Hindlimb muscle (tissue), 1 donor: ENCODE data around the gene AFDN. TPM values are rescaled to one million over a fixed set of nuclear protein-coding genes. Genes with fewer than 3 reads are reported as not detected.

Source experiments
- DNase-seq: peaks from one replicate; pipeline ENCODE4 v3.0.0-alpha.2; 2013
- polyA plus RNA-seq: library from polyadenylated mRNA; unstranded; fragments of 120-200 nt; gene quantifications from one replicate; pipeline ENCODE4 v1.2.1, GENCODE V29; 2013; ENCODE audit not compliant: insufficient read length

AFDN gene
- polyA plus RNA-seq, 1 donor: 49.3 TPM

DNA sequence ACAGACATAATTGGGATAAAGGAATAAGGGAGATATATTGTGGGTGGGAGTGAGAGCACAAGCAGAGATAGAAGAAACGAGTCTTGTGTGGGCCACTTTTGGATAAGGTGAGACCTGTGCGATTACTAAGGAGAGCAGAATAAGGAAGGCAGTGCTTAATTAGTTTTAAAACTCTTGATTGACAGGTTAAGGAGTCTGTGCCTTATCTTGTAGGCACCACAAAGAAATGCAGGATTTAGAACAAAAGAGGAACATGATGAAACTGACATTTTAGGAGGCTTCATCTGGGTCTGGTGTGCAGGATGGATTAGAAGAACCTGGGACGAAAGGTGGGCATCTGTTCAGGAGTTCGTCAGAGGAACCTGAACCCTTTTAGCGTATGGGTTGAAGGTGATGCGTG, 100.5 kb downstream of the AFDN start:
- no peak for DNase-seq

DNA sequence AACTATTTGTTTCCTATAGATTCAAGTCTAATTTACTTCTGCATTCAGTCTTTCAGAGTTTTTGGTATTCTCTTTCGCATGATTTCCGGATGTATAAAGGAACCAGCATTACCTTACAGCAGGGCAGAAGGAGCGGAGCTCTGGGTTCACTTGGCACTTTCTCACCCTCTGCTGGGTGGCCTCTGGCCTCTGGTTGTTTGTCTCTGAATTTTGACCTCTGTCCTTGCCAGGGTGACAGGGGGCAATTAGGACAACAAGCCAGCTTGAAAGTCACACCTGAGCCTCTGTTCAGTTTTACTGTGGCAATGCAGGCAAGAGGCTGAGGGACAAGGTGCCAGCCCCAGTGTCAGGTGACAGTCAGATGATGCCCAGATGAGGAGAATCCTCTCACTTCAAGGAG, 101.4 kb downstream of the AFDN start:
- DNase-seq: no peak

DNA sequence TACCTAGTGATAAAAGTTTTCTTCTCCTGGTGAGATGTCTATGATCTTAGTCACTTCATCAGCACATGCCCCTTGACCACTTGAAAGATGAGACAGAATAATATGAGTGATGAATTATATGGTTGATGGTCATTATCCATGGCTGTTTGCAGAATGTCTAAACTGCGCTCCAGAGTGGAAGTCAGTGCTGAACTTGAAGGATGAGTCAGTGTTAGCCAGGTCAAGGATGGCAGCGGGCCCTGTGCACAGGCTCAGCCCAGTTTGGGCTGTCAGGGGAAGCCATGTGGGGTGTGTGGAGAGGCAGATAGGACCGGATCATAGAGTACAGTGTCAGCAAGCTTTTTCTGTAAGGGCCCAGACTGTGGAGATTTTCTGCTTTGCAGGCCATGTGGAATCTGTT, 103.6 kb downstream of the AFDN start:
- no peak for DNase-seq

DNA sequence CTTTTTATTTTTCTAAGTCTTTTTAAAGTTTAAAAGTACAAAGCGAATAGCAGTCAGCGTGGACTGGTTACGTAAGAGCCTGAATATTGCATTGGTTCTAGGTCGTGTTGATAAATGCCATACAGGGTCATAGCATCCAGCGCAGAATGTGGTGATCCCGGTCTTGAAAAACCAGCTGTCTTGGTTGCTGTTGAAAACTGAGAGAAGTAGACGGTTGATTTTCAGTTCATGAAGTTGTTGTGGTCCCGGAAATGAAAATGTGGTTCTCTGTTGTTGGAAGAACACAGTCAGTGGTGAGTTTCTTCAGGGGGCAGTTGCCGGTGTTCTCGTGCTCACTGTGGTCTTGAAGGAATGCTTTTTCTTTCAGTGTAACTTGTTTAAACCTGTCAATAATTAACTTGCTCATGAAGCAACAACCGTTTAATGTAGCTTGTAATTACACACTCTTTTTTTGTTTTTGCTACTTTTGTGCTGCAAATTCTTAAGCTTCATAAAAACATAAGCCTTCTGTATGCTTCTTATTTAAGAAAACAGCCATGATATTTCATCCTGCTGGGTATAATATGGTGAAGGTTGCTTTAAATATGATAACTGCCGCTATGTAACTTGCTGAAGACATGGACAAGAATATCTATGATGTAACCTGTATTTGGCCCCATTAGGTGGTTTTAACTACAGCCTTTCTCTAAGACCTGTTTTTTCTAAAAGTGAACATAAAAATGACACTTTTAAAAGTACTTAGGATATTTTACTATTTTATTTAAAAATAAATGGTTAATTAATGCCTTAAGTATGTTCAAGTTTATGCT, 106.0 kb downstream of the AFDN start:
- DNase-seq: no peak

DNA sequence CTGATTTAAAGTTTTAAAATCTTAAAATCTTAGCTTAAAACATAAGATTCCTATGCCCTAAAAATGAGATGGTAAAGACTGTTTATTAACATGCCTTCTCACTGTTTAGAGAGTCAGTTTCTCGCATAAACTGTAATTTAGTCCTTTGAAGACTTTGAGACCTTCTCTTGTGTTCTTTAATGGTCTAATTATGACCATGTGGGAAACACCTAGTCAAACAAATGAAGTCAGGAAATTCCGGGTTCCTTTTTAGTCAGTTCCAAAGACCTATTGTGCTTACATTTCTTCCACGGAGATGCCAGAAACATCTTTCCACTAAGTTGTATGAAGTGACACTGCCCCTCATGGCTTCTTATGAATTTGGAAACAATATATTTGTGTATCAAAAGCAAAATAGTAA, 106.6 kb downstream of the AFDN start:
- DNase-seq: no peak

DNA sequence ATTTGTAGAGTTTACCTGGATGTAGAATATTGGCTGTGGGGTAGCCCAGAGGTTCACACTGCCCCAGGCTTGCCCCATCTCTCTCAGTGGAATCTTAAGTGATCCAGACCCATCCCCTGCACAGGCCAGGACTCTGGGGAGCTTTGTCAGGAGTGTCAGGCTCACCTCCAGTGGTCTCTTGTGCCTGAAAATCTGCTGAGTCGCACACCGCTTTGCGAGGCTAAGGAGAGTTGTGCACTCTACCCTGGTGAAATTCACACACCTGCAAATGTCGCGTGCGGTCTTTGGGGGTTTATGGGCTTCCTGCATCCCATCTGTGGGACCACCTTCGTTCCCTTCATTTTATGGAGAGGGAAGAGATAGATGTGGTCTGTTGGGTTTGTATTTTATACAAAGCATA, 107.1 kb downstream of the AFDN start:
- DNase-seq: no peak

DNA sequence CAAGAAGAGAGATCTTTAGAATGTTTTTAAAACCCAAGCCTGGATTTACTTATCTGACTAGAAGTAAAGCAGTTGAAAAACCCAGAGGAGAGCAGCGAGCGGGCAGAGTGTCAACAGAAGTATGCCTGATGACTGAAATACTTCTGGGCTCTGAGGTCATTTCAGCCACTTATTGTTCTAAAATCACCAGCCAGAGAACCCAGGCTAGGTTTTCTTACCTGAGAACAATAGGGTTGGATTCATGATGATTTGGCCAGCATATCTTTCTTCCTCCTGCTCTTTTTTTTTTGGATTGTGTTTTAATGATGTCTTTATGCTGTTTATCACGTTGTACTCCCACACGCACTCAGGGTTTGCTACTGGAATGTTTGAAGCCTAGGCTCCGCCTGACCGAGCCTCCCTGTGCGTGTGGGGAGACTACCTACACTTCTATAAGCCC, 107.7 kb downstream of the AFDN start:
- no peak for DNase-seq

DNA sequence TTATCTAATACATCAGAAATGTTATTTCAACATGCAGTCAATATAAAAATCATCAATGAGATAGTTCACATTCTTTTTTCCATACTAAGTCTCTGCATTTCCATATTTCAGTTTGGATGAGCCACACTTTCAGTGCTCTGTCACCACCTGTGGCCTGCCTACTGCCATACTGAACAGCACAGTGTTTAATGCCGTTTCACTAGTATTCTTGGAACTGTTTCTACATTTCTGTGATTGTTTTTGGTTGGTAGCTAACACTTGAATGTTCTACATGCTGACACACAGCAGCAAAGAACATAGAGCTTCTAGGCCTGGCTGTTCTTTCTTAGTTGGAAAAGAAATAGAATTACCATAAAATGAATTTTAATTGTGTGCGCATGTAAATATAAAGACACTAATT, 109.3 kb downstream of the AFDN start:
- DNase-seq: no peak

DNA sequence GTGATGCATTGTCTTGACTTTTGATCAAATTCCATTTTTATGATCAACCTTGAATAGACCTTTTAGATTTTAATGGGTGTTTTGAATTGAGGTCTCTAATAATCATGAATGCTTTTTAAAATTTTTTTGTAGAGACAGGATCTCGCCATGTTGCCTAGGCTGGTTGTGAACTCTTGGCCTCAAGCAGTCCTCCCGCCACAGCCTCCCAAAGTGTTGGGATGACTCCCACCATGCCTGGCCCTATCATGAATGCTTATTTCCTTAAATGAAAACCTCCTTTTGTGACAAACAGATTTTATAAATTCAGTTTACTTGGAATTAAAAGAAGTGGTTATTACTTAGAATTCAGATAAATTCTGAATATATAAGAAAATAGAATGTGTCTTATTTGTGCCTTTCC, 110.6 kb downstream of the AFDN start:
- no peak for DNase-seq

DNA sequence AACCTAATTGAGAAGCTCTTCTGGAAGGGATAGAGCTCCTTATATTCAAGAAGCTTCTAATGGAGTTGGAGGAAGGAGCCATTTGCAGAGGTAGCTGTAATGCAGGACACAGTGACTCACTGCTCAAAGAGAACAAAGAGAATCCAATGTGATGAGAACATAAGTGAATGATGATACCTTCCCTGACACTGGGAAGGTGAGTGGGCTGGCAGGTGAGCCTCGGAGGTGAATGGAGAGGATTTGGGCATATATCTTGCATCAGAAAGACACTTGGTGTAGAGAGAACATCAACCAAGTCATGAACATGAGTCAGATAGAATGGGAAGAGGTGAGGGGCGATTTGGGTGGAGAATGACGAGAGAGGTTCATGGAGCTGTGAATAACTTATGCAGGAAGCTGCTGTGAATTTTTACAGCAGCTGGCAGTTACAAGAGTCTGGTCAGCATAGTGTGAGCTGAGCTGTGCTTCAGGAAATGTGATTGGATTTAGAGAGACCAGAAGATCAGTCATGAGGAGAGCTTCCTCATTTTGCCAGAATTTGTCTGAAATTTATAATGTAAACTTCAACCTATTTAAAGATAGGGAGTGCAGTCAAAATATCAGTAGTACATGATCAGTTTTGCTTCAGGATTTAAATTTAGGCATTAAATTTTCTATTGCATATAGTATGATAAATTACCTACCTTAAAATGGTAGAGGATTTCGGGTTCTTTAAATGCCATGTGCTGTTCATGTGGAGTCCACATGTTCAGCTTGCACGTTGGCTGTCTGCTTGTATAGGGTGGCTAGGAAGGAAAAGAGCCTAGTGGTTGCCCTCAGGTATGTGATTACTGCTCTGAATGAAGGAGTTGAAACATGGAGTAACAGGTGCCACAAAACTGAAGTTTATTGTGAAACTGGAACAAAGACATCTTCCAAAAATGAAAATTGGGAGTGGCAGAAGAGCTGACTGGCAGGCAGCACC, 111.5 kb downstream of the AFDN start:
- no peak for DNase-seq

DNA sequence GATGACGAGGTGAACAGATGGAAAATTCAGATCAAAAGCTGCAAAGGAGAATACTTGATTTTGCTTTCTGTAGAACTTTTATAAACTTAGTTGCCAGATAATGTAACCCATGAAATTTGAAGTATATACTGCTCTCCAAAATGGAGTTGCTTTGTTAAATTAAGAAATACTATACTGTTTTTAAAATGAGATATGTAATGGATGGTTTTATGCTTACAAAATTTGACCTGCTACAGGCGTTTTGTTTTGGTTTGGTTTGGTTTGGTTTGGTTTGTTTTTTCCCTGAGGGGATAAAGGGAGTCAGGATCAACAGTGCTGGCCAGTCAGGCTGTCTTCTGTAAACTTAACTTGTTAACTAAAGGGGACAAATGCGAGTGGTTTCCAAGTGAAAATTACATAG, 115.1 kb downstream of the AFDN start:
- no peak for DNase-seq

DNA sequence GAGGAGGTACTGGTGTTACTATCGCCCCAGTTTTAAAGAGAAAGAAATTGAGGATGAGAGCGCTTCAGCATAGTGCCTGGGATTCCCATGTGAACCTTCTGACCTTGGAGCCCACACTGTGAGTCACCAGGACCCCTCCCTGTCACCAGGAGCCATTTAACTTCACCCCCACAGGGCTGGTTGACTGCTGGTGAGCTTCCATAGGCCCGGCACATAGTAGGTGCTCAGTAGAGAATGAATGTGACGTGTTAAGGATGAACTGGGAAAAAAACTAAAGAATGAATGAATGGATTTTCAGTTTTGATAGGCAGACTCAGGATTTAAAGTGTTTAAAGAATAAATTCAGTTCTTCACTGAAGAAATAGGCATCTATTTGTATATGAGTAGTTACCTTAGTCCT, 117.4 kb downstream of the AFDN start:
- DNase-seq: no peak

DNA sequence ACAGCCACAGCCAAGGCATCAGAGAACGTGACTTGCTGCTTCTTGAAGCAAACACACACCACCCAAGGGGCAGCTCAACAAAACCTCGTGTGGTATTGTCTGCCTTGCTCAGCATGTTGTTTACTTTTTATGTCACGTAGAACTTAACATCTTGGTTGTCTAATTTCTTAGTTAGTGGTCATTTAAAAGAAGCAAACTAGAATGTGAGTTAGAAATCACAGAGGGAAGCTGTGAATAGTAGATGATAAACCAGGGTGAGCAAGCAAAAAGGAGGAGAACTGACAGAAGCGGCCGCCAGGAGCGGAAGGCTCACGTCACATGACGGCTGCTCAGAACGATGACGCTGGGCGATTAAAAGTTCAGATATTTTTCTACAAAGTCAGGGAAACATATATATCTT, 119.3 kb downstream of the AFDN start:
- DNase-seq: no peak

DNA sequence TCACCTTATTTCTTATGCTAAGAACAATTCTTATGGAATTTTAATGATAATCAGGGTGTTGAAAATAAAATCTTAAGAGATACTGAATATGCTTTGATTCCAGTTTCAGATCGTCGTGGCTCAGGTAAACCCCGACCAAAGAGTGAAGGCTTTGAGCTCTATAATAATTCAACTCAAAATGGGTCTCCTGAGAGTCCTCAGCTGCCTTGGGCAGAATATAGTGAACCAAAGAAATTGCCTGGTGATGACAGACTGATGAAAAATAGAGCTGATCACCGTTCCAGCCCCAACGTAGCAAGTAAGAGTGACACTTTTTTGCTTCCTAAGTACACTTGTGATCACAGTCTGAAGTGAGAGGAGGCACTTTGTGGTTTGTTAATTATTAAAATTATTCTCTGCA, 119.9 kb downstream of the AFDN start:
- DNase-seq: no peak

DNA sequence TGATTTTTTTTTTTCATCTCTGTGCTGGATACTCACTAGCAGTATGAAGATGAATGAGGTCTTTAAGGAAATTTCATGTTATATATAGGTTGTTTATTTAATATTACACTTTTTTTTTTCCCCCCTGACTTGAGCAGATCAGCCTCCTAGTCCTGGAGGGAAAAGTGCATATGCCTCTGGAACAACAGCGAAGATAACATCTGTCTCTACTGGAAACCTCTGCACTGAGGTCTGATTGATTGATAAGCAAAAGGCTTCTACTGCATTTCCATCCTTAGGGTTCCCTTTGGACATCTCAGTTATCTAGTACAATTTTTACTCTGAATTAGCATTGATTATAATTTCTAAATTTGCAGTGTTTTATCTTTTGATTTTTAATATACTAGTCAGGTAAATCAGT, 121.0 kb downstream of the AFDN start:
- no peak for DNase-seq

DNA sequence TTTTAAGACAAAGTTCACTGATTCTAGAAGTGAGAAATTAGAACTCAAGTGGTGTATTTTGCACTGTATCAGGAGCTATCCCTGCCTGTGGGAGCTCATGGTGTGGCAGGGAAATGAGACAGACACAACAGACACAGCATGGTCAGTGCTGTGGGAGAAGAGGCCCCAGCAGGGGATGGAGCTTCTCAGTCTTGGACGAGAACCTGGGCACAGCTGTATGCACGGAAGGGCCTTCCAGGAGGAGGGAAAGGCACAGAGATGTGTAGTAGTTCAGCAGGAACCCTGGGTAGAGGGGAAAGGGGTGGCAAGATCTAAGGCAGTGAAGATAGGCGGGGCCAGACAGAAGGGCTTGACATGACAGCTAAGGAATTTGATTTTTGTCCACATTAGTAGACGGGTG, 122.0 kb downstream of the AFDN start:
- no peak for DNase-seq

DNA sequence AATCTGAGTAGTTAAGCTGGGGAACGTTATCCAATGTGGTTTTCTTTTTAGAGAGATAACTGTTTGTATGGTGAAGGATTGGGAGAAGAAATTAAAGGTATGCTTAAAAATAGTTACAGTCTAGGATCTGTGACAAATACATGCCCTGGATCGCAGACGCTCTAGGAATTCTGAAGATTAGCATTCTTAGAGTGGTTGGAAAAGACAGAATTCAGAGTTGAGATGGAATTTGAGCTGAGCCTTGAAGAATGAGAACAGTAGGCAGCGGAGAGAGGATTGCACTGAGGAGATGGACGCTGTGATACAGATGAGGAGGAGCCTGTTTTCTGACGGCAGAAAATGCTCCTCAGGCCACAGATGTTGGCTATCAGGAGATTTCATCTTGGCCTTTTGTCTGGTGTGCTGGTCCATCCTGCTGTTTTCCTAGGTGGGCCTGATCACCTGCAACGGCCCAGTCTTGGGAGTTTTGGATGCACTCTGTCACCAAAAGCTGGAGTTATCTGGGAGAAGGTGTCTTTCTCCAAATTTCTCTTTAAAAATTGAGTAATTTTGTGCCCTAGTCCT, 122.5 kb downstream of the AFDN start:
- DNase-seq: no peak

DNA sequence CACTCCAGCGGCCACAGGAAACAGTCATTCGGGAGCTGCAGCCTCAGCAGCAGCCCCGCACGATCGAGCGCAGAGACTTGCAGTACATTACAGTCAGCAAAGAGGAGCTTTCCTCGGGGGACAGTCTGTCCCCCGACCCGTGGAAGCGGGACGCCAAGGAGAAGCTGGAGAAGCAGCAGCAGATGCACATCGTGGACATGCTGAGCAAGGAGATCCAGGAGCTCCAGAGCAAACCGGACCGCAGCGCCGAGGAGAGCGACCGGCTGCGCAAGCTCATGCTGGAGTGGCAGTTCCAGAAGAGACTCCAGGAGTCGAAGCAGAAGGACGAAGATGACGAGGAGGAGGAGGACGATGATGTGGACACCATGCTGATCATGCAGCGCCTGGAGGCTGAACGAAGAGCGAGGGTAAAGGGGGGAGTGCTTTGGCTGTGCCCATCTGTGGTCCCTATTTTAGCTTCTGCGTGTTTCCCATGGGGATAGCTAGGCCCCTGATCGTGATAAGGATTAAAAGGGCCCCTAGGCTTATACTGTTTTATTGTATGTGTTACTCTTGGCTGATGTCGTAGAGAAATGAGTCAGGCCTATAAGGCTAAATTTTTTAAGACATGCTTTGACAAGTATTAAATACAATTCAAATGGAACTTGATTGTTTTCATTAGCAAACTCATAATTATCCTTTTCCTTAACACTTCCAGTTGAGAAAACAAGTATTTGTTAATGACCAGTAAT, 125.2 kb downstream of the AFDN start:
- no peak for DNase-seq

DNA sequence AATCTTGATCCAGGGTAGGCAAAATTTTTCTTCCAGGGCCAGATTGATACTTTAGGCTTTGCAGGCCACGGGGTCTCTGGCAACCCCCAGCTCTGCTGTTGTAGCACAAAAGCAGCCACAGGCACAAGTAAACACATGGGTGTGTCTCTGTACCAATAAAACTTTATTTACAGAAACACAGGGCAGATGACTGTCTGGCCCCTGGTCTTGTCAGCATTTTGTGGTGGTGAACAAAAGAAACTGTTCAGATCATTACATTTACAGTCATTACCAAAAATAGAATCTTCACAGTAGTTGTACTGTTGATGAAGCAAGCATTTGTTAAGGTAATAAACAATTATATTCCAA, 125.8 kb downstream of the AFDN start:
- DNase-seq: no peak

DNA sequence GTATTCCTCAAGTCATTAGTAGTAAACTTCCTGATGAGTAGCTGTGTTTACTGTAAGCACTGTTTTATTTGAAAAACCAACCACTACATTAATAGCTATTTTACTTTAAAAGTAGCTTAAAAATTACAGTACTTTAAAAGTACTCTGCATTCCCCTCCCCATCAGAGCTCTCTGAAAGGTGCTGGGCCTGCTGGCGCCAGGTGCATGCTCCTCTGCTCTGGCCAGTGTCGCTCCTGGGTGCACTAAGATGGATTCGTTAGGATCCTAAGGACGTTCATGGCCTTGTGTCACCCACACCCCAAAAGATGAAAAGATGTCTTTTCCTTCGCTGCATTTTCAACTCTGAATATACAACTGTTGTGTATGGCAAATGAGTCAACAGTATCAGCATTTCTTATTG, 126.8 kb downstream of the AFDN start:
- DNase-seq: no peak

DNA sequence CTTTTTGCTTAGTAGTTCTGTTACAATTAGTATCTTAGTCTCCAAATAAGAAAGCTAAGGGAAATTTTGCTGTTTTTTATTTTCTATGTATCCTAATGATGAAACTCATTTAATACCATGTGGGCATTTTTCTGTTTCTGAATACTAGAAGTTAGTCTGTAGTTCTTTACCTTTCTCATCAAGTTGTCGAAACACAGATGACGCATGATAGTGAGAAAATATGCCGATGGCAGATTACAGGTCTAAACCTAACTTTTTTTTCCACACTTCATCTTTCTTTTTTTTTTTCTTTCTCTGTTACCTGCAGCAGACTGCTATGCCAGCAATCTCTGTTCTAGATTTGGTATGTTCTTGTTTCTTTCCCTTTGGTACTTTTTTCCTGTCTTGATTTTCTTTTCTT, 127.4 kb downstream of the AFDN start:
- DNase-seq: no peak

DNA sequence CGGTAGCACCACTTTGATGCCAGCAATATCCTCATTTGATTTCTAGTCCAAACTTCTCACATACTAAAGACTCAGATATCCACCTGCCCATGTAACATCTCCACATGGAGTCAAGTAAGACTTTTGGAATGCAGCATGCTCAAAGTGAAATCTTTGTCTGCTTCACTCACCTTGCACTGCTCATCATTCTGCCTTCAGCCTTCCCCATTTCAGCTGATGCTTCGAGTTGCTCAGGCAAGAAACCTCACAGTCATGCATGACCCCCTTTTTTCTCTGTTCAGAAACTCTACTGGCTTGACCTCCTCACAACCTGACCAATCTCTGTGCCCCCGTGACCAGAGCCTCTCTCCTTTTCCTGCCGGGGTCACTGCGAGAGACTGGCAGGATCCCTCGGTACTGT, 129.8 kb downstream of the AFDN start:
- DNase-seq: no peak

DNA sequence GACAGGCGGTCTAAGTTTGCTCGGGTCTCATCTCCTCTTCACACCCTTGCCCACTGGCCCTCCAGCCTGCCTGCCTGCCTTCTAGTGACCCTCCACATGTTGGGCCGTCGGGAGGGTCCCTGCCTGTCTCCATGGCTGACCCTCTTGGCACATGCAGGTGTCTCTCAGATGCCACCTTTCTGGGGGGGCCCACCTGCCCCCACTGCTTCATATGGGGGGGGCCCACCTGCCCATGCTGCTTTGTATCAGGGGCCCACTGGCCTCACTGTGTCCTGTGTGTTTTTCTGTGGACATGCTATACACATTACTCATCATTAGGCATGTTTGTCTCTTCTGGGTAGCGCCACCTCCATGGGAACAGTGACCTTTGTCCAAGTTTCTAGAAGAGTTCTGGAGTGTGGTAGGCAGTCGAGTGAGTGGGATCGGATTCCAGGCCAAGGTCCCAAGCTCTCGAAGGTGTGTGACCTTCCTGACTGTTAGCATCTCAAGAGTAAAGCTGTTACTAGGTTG, 130.3 kb downstream of the AFDN start:
- DNase-seq: no peak
